ENCODE data around the gene TSPAN14.
A peak's percentile ranks its signal among the peaks of the same experiment; 100 is the strongest.

The TSPAN14 gene, protein sequence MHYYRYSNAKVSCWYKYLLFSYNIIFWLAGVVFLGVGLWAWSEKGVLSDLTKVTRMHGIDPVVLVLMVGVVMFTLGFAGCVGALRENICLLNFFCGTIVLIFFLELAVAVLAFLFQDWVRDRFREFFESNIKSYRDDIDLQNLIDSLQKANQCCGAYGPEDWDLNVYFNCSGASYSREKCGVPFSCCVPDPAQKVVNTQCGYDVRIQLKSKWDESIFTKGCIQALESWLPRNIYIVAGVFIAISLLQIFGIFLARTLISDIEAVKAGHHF

DNA sequence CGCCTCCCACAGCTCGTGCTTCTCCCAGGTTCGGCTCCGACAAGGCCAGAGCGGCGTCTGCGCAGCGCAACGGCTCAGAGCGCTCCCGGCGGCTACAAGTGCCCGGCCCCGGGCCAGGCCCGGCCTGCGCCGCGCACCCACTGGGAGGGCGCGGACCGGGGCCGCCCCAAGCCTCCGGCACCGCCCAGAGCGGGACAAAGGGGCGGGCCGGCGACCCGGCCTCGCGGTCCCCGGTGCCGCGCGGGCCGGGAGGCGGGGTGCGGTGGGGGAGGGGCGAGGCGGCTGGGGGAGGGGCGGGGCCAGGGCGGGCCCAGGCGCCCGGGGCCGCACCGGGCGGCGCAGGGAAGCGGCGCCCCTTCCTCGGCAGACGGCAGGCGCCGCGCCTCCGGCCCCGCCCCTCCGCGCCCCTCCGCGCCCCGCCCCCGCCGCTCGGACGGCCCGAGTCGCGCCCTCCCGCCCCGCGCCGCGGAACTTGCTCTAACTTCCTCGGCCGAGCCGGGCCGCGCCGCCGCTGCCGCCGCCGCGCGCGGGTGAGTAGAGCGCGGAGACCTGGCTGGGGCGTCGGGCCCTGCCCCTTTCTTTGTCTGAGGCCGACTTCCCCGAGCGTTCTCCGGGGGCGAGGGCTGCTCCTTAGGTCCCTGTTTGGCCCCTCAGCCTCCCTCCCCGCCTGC lies at the start of gene TSPAN14:
TSPAN14 (plus strand) TSS at position 469 of the 671 bp plus-strand sequence. CDS start 34,924 bp downstream, outside the sequence.
- peak; percentile 90 to 94 for DNase-seq

DNA sequence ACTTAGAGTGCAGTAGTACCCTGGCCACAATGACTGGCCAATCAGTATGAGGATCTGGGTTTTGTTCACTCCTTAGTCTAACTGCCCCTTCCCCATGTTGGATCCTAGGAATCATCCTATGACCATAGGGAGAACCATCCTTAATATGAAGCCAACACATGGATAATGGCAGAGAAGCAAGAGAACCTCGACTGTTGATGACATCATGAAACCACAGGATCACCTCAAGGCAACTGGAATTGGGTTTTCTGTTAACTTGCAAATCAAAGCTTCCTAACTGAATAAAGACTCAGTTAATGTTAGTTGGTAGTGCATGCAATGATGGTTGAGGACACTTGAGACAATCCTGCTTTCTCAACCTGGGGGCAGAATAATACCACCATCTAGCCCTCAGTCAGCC lies 49.1 kb upstream of the TSPAN14 start:
- no peak for DNase-seq
- TF ChIP-seq GATA1 (IDR thresholded peaks at IDR 0.05; ENCODE audit: low read depth, low read length) (no peak), POLR2A (IDR thresholded peaks at IDR 0.05; ENCODE audit: low read length) (no peak)

More for the DNA sequence above, at the start of gene TSPAN14:
- TF ChIP-seq POLR2A (IDR thresholded peaks at IDR 0.05; ENCODE audit: low read length), result peak; percentile 43
- TF ChIP-seq GATA1 (IDR thresholded peaks at IDR 0.05; ENCODE audit: low read depth, low read length), result no peak

DNA sequence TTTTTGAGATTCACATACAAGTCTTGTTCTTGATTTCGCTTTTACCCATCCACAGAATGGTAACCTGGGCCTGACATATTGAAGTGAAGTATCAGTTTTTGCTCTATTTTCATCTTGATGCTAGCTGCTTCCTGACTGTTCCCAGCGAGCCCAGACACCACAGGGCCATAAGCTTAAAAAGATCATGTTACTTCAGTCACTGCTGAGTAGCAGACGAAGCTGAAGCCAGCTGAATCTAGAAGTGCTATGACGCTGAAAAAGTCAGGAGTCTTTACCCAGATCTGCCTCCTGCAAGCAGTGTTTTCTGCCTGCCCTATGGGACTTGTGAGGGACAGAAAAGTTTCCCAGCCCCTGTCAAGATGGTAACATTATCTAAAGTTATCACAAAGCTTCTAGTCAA lies 48.5 kb upstream of the TSPAN14 start:
- DNase-seq, result no peak
- no peak for TF ChIP-seq GATA1 (IDR thresholded peaks at IDR 0.05; ENCODE audit: low read depth, low read length)
- no peak for TF ChIP-seq POLR2A (IDR thresholded peaks at IDR 0.05; ENCODE audit: low read length)

DNA sequence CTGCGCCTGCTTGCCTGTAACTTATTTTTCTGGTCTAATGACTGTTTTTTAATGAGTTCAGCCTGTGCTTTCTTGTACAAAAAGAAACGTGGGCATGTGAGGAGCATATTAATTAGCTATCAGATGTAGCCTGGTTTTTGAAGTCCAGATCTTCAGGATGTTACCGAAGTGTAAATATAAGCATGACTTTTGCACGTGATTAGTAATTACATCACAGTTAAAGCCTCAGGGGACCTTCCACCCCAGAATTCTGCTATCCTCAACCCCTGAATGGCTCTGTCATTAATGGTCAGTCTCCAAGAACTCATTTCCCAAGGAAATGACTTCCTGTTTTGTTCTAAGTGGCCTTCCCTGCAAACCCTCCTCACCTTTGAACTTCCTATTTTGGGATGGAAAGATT lies 47.9 kb upstream of the TSPAN14 start:
- TF ChIP-seq GATA1 (IDR thresholded peaks at IDR 0.05; ENCODE audit: low read depth, low read length) (no peak), POLR2A (IDR thresholded peaks at IDR 0.05; ENCODE audit: low read length) (no peak)

DNA sequence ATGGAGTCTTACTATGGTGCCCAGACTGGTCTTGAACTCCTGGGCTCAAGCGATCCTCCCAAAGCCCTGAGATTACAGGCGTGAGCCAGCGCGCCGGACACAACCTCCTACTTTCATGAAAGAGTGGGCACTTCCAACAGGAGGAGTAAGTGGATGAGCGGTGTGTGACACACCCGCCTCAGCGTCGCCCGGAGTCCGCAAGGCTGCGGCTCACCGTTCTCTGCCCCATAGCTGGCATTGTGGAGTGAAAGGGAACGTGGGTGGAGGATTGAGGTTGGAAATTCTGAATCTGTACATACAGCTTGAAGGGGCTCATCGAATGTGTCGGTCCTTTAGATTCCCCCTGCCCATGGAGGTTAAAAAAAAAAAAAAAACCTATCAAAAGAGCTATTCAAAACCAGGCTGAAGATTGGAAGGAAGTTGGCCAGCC lies 46.3 kb upstream of the TSPAN14 start:
- TF ChIP-seq POLR2A (IDR thresholded peaks at IDR 0.05; ENCODE audit: low read length) (no peak), GATA1 (IDR thresholded peaks at IDR 0.05; ENCODE audit: low read depth, low read length) (no peak)

More for the DNA sequence above, 47.9 kb upstream of the TSPAN14 start:
- DNase-seq, result no peak

DNA sequence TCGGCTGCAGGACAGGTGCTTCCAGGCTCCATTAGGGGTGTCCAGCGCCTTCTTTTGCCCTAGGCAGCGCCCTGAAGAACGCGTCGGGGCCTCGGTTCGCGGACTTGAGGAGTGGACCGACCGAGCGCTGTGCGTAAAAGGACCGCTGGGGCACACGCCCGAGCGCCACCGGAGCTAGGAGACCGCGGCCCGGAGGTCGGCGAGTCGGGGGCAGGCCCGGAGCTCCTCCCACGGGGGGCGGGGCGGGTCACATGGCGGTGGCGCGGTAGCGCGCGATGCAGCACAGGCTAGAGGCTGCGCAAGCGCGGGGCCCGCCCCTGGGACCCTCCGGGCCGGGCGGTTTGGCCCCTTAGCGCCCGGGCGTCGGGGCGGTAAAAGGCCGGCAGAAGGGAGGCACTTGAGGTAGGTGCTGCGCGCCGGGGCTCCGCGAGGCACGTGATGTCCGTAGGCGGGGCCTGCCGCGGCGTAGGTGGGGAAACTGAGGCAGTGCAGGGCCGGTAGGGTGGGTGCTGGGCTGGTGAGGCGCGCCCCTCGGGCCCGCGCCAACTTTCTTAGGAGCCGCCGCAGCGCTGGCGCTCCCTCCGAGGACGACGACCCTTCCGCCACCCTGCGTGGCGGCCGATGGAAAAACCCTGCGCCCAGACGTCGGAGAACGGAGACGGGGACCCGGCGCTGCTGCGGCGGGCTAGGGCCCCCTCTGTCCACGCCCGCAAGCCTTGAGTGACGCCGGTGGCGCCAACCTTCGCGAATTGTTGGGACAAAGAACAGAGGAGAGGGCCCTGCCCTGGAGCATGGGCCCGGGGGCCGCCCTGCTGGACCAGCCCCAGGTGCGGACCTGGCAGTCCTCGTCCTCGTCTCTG lies 45.6 kb upstream of the TSPAN14 start, which contains the start of gene PRXL2A:
PRXL2A (plus strand) TSS at position 310 of the 860 bp plus-strand sequence. CDS start 11,917 bp downstream, outside the sequence.
- DNase-seq, result peak; percentile 66 to 72
- TF ChIP-seq POLR2A (IDR thresholded peaks at IDR 0.05; ENCODE audit: low read length) (no peak), GATA1 (IDR thresholded peaks at IDR 0.05; ENCODE audit: low read depth, low read length) (no peak)

More for the DNA sequence above, 46.3 kb upstream of the TSPAN14 start:
- DNase-seq, result no peak

DNA sequence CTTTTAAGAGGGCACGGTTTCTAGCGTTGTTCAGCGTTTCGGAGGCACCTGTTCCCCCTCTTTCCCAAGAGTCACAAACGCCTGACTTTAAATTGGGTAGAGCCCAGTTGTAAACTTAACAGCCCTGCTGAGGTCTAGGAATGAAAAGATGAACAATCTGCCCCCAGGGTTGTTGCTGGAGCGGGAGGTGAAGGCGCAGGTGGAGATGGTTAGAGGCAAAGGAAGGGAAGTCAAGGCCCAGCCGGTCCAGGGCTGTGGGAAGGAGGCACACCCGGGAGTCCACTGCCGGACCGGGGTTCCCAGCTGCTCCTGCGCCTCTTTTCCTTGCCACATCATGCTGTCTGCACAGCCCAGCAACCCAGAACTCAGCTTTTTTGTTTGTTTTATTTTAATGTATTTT lies 45.0 kb upstream of the TSPAN14 start:
- no peak for DNase-seq
- TF ChIP-seq GATA1 (IDR thresholded peaks at IDR 0.05; ENCODE audit: low read depth, low read length) (no peak), POLR2A (IDR thresholded peaks at IDR 0.05; ENCODE audit: low read length) (no peak)

DNA sequence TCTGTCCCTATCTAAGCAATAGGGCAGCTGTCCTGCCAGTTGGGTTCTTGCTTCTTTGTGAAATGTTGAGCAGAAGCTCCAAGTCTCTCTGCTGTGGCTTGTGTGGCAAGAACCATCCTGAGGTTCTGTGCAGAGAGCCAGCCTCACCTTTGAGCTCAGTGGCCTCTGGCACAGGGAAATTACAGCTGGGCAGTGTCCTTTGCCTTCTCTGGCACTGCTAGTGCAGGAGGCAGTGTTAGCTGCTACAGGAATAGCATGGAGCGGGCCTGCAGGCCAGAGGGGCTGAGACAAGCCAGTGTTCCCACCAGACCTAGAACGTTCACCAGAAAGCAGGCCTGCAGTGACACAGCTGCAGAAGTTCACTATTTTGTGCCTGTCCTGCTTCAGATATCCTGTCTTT lies 44.0 kb upstream of the TSPAN14 start:
- TF ChIP-seq GATA1 (IDR thresholded peaks at IDR 0.05; ENCODE audit: low read depth, low read length), result no peak
- no peak for TF ChIP-seq POLR2A (IDR thresholded peaks at IDR 0.05; ENCODE audit: low read length)
- DNase-seq, result no peak

DNA sequence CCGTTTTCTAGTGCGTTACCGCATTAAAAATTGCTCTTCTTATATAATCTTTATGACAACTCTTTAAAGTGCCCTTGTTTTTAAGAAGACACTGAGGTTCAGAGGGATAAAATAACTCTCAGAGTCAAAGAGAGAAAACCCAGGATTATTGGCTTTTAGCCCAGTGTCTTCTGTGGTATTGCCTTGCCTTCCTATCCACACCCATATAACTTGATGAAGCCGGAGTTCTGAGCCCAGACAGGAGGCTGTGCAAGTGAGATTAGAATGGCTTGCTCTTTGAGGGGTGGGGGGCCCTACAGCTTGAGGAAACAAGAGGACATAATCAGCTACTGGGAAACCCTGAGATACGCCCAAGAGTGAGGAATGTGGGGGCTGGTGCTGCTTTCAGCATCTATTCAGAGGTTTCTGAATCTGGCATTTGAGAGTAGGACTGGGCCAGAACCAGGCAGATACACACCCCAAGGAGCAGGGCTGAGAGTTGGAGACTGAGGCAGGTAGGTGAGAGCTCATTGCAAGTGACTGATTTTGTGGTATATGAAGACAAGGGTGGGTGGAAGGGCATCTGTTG lies 43.4 kb upstream of the TSPAN14 start:
- no peak for TF ChIP-seq POLR2A (IDR thresholded peaks at IDR 0.05; ENCODE audit: low read length)
- no peak for TF ChIP-seq GATA1 (IDR thresholded peaks at IDR 0.05; ENCODE audit: low read depth, low read length)

DNA sequence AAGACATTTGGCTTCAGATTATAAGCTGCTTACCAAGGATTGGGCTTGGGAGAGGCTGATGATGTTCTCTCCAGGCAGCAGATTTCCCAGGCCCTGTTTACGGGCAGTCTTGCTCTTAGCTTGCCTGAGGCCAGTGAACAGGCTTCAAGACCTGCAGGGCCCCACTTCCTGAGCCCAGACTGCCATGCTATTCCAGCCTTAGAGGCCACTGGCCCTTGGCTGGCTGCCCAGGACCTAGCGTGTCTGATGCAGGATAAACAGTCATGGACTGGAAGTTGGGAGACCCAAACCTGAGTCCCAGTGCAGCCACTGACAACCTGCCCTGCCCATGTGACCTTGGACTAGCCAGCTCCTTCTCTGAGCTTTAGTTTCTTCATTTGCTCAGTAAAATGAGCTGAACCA lies 42.8 kb upstream of the TSPAN14 start:
- DNase-seq, result peak; percentile 19 to 32
- TF ChIP-seq GATA1 (IDR thresholded peaks at IDR 0.05; ENCODE audit: low read depth, low read length) (no peak), POLR2A (IDR thresholded peaks at IDR 0.05; ENCODE audit: low read length) (no peak)

More for the DNA sequence above, 43.4 kb upstream of the TSPAN14 start:
- peak; percentile 80 to 90 for DNase-seq

DNA sequence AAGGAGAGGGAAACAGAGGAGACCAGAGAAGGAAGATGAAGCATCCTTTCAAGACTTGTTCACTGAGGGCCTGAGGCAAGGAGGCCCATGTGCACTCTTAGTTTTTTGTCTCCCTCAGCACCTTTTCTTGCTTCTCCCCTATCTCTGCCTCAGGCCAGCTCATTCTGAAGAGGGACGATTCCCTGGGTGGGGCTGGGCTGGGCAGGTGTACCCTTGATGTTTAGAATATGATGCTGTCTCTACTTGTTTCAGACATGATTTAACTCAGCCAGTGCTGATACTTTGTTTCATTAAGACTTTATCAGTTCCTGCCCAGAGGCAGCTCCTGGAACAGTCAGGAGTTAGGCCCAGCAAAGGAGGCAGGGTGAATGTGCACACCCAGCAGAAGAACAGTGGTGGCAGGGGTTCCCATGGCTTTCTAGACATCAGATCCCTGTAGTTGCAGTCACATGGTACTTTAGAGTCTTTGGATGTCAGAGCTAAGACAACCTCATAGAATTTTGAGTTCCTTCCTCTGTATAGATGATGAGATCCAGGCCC lies 42.4 kb upstream of the TSPAN14 start:
- TF ChIP-seq POLR2A (IDR thresholded peaks at IDR 0.05; ENCODE audit: low read length) (no peak), GATA1 (IDR thresholded peaks at IDR 0.05; ENCODE audit: low read depth, low read length) (no peak)
- DNase-seq, result peak; percentile 30 to 31

DNA sequence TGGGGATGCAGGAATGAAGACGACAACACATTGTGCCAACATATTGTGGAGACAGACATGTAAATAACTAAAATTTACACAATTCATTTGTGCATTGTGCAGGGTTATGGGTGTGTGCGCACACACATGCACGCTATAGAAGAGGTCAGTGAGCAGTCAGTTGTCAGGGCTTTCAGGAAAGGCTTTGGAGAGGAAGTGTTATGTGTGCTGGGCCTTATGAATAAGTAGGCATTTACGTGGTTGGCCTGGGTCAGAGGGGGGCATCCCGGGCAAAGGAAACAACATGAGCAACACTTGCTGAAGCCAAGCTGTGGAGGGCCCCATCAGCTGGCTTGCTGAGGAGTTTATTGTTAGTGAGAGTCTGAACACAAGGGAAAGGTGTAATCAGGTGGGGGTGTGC lies 41.6 kb upstream of the TSPAN14 start:
- no peak for DNase-seq

More for the DNA sequence above, 41.6 kb upstream of the TSPAN14 start:
- TF ChIP-seq POLR2A (IDR thresholded peaks at IDR 0.05; ENCODE audit: low read length), result no peak
- no peak for TF ChIP-seq GATA1 (IDR thresholded peaks at IDR 0.05; ENCODE audit: low read depth, low read length)
